ENCODE measurements around the gene LIMA1. TPM values are rescaled to one million over a fixed set of nuclear protein-coding genes. Genes with fewer than 3 reads are reported as not detected.
A peak's percentile ranks its signal among the peaks of the same experiment; 100 is the strongest.
"Not testable (repeated sequence)": the region's sequence is repeated elsewhere in the genome, so short reads cannot be mapped to it uniquely, and the experiment has no call there.

The LIMA1 gene
- total and polyA plus RNA-seq, 9 of the 15 experiments (the other 6 are each of a cell fraction or from before 2014, with no cell fraction given), result 20.2 to 37.8 (median 27.3) TPM

DNA sequence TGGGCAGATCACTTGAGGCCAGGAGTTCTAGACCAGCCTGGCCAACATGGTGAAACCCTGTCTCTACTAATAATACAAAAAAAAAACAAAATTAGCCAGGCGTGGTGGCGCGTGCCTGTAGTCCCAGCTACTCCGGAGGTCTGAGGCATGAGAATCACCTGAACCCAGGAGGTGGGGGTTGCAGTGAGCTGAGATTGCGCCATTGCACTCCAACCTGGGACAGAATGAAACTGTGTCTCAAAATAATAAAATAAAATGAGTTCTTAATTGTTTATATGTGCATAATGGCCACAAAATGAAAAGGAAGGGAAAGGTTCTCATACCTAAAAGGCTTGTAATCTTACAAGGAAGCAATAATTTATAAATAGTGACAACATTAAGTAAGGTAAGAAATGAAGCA lies 8.2 kb downstream of the LIMA1 start:
- DNase-seq (ENCODE audit: extremely low read depth in 1 of 4, low spot score in 3 of 4); CTCF ChIA-PET (ENCODE audit: low intra/inter-chr PET ratio): not testable (repeated sequence)

DNA sequence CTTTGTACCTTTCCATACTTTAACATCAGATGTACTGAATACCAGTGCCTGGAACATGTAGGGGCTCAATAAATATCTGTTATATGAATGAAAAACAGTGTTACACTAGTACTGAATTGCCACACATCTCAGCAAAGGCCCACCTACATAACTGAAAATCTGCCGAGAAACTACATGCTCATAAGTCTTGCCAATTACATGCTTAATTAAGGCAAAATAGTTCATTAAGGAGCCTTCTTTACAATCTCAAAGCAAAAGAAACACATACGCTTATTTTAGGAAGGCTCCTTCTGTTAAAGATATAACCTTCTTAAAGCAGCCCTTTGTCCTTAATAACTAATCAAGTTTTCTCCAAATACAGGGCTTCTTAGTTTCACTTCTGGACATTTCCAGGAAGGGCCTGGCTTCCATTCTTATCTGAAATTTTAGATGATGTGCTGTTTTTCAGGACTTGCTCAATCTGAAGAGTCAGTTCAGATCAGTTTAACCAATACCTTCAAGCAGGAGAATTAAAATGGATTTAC lies 11.5 kb downstream of the LIMA1 start:
- H3K4me1 ChIP-seq (replicated peaks in 1 of 2; ENCODE audit: control insufficient read depth in 2 of 2, insufficient read depth in 2 of 2, low read length in 2 of 2), result peaks cover 4 to 7% of the 10 kb centered on the region in 2 experiments; a peak in 3 of 5 replicates
- ATAC-seq (peak; percentile 29), DNase-seq (ENCODE audit: extremely low read depth in 1 of 4, low spot score in 3 of 4) (peak in 2 of 4 experiments; percentile 33 to 36), FAIRE-seq (peak; percentile 65)
- POLR2A ChIA-PET, result interaction anchor here (0.7 to 1.3 kb wide), 3 partner anchors 18 to 729 kb away, joined by 3 to 4 read pairs (median 3); no protein-coding TSS in a partner anchor
- BruUV-seq (replicated peaks), result no TSS peak
- in situ Hi-C loops (cut with MboI) (no loop called here), intact Hi-C loops (cut with micrococcal nuclease) (no loop called here)
- 0 out of 2 replicates have a peak overlapping the region, but pooled peaks have one; percentile 6 for H3K4me3 ChIP-seq
- no peaks in the 10 kb centered on the region for H4K20me1 ChIP-seq (replicated peaks; ENCODE audit: control insufficient read depth, insufficient read depth, low read length)
- peak overlapping the region; percentile 69 for H3K4me2 ChIP-seq (ENCODE audit: insufficient read depth, low read length)
- H3K27me3 ChIP-seq (ENCODE audit: control insufficient read depth in 2 of 2, insufficient read depth in 2 of 2, low read length in 2 of 2), result no peaks in the 10 kb centered on the region
- CTCF ChIA-PET (ENCODE audit: low intra/inter-chr PET ratio), result no interaction called here
- no peaks in the 10 kb centered on the region for H3K9me3 ChIP-seq (replicated peaks; ENCODE audit: control insufficient read depth, insufficient read depth, low read depth, low read length)
- peak overlapping the region; percentile 87 for H2AFZ ChIP-seq (ENCODE audit: low read depth, low read length)
- H3K9me1 ChIP-seq (ENCODE audit: control insufficient read depth, insufficient read depth, low read length), result no peaks in the 10 kb centered on the region
- peak overlapping the region in 1 of 2 experiments; percentile 58; a peak in 2 of 4 replicates for H3K9ac ChIP-seq (ENCODE audit: insufficient read depth in 1 of 2, low read depth in 2 of 2, low read length in 2 of 2)
- peak overlapping the region; percentile 68; the same call in 2 of the 3 replicates for H3K27ac ChIP-seq (ENCODE audit: extremely low read depth, low read depth, low read length)
- WGBS (ENCODE audit: insufficient coverage, low coverage, missing lambda C conversion rate), result 18% methylated on average over 2 of the region's 2 CpGs
- no peaks in the 10 kb centered on the region for H3K36me3 ChIP-seq (ENCODE audit: control insufficient read depth, insufficient read depth, low read length)
- H3K79me2 ChIP-seq (ENCODE audit: control insufficient read depth, insufficient read depth, low read length), result no peaks in the 10 kb centered on the region
- TF ChIP-seq ARID1B (IDR thresholded peaks at IDR 0.05), result 0 out of 2 replicates have a peak, but pooled peaks have one; percentile 12
- no peak for TF ChIP-seq TEAD2 (tag; IDR thresholded peaks at IDR 0.05)
- TF ChIP-seq, protein P1, sequence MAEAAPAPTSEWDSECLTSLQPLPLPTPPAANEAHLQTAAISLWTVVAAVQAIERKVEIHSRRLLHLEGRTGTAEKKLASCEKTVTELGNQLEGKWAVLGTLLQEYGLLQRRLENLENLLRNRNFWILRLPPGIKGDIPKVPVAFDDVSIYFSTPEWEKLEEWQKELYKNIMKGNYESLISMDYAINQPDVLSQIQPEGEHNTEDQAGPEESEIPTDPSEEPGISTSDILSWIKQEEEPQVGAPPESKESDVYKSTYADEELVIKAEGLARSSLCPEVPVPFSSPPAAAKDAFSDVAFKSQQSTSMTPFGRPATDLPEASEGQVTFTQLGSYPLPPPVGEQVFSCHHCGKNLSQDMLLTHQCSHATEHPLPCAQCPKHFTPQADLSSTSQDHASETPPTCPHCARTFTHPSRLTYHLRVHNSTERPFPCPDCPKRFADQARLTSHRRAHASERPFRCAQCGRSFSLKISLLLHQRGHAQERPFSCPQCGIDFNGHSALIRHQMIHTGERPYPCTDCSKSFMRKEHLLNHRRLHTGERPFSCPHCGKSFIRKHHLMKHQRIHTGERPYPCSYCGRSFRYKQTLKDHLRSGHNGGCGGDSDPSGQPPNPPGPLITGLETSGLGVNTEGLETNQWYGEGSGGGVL (CRISPR knock-in tag; IDR thresholded peaks at IDR 0.05), result no peak
- TF ChIP-seq ZNF384 (IDR thresholded peaks at IDR 0.05; ENCODE audit: low read depth, low read length), result no peak
- no peak for TF ChIP-seq SRSF7 (optimal IDR thresholded peaks at IDR 0.05; ENCODE audit: low read depth, low read length)
- TF ChIP-seq NCOA6 (IDR thresholded peaks at IDR 0.05), result no peak

More for the DNA sequence above, 8.2 kb downstream of the LIMA1 start:
- H3K9me1 ChIP-seq (ENCODE audit: control insufficient read depth, insufficient read depth, low read length); H2AFZ ChIP-seq (ENCODE audit: low read depth, low read length); H3K9me3 ChIP-seq (replicated peaks; ENCODE audit: control insufficient read depth, insufficient read depth, low read depth, low read length); H3K27ac ChIP-seq (ENCODE audit: extremely low read depth, low read depth, low read length); H3K9ac ChIP-seq (ENCODE audit: insufficient read depth in 1 of 2, low read depth in 2 of 2, low read length in 2 of 2); in situ Hi-C loops (cut with MboI); intact Hi-C loops (cut with micrococcal nuclease); H3K4me3 ChIP-seq; H4K20me1 ChIP-seq (replicated peaks; ENCODE audit: control insufficient read depth, insufficient read depth, low read length); FAIRE-seq; BruUV-seq (replicated peaks); H3K4me1 ChIP-seq (replicated peaks in 1 of 2; ENCODE audit: control insufficient read depth in 2 of 2, insufficient read depth in 2 of 2, low read length in 2 of 2); H3K36me3 ChIP-seq (ENCODE audit: control insufficient read depth, insufficient read depth, low read length); H3K4me2 ChIP-seq (ENCODE audit: insufficient read depth, low read length); ATAC-seq; H3K79me2 ChIP-seq (ENCODE audit: control insufficient read depth, insufficient read depth, low read length); H3K27me3 ChIP-seq (ENCODE audit: control insufficient read depth in 2 of 2, insufficient read depth in 2 of 2, low read length in 2 of 2): not testable (repeated sequence)
- POLR2A ChIA-PET, result interaction anchor here (1.0 to 2.7 kb wide), 2 partner anchors 8 to 16 kb away, joined by 3 to 12 read pairs; partner anchors contain the start of gene LIMA1
- 77% methylated on average over 5 of the region's 5 CpGs for WGBS (ENCODE audit: insufficient coverage, low coverage, missing lambda C conversion rate)
- peak; percentile 66 for TF ChIP-seq CEBPB (tag; IDR thresholded peaks at IDR 0.05)
